ENCODE data around the gene IGF2BP3.

The IGF2BP3 gene

DNA sequence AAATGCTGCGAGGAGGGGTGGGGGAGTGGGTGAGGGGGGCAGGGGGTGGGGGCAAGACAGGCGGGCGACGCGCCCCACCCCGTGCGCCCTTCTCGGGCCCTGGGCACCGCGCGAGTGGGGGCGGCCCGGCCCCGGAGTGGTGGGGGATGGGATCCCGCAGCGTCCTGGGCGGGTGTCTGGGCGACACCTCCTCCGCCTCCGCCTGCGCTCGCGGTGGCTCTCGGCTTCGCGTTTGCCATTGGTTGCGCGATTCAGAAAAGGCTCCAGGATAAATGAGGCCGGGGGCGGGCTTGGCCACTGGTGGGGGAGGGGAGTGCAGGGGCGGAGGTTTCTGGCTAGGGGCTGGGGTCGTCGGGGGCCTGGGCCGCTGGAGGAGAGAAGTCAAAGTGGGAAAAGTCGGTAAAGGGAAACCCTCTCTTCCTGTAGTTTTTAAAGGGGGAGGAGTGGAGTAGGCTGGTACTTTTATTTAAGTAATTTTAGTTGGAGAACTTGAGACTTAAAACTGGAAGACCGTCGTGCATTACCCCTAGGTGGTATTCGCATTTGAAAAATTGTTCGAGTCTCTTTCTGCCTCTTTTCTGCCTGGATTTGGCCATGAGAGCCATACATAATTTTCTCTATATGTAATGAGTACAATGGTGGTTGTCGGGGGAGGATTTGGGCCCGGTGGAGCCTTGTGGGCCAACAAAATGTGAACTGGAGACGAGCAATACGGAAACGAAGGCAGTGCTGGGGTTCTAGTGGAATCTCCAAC, 992 bp upstream of the IGF2BP3 start:
- DNase-seq = peak; percentile 96

- no peak for DNase-seq
Measured at GRCh38 chr7:23469961-23470250, 385 bp downstream of the IGF2BP3 start.

- peak; percentile 74 for DNase-seq
Measured at GRCh38 chr7:23469150-23469960, 936 bp downstream of the IGF2BP3 start.

- peak; percentile 79 for DNase-seq
Measured at GRCh38 chr7:23468526-23469149, 1.7 kb downstream of the IGF2BP3 start.

GRCh38 chr7:23467806-23468525, 2.3 kb downstream of the IGF2BP3 start:
- peak; percentile 75 for DNase-seq

DNA sequence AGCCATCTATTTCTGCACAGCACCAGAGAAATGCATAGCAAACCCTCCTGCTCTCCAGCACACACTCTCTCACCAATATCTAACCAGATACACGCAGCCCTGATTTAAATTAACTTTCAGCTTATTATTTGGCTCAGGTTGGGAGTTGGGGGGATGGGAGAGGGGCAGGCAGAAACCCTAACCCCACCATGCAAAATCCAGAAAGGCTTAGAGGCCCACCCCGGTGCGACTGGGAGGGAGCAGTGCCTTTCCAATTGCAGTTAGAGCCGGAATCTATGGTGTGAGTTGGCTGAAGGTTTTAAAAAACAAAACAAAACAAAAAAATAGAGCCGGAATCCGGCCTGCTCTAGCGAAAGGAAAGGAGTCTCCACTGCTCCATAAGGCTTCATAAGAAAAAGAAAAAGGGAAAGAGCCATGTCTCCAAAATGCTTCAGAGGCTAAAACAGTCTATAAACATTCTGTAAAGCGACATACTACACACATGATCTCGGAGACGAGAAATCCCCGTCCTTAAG, 2.9 kb downstream of the IGF2BP3 start:
- DNase-seq = peak; percentile 72

DNA sequence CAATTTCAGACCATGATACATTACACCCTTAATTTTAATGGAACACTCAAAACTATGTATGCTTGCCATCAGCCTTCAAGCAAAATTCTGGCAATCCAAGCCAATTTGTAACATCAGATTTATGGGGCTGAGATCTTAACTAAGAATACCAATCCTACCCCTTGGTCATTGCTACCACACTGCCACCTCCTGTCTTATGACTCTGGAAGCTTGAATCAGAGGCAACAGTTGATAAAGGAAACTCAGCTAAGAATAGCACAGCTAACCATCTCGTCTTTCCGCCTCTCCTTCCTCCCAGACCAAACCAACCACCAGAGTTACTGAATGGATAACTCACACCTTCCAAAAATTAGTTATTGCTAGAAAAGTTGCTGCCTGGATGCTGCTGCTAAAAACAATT, 7.4 kb downstream of the IGF2BP3 start:
- DNase-seq = no peak

DNA sequence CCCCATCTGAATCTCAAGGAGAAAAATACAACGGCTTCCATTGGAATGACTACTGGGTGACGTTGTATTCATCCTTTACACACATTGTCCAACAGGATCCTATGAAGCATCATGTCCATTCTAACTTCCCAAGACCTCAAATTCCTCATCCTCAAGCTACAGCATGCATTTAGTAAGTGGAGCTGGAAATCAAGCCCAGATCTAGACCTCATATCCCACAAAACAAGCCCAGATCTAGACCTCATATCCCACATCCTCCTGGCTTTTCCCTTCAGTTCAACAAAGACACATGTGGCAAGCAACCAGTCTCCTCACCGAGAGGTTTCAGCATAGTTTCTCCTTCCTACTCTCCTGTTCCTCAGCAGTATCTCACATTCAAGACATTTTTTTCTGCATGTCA, 12.2 kb downstream of the IGF2BP3 start:
- DNase-seq = no peak

DNA sequence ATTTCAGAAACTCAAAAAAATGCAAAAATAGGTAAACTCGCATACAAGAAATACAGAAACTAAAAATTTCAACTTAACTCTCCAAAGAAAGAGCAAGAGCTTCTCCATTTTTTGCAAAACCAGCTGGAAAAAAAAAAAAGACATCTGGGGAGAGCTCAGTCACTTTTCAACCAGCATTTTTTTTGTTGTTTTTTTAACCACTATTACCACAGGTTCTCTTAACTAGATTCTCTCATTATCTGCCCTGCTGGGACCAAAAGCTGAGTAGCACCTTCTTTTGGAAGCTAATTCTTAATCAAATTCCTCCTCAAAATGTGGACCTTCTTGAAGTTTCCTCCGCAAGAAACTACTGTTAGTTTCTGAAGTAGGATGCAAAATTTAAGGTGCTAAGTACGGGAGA, 14.2 kb downstream of the IGF2BP3 start:
- DNase-seq = no peak

DNA sequence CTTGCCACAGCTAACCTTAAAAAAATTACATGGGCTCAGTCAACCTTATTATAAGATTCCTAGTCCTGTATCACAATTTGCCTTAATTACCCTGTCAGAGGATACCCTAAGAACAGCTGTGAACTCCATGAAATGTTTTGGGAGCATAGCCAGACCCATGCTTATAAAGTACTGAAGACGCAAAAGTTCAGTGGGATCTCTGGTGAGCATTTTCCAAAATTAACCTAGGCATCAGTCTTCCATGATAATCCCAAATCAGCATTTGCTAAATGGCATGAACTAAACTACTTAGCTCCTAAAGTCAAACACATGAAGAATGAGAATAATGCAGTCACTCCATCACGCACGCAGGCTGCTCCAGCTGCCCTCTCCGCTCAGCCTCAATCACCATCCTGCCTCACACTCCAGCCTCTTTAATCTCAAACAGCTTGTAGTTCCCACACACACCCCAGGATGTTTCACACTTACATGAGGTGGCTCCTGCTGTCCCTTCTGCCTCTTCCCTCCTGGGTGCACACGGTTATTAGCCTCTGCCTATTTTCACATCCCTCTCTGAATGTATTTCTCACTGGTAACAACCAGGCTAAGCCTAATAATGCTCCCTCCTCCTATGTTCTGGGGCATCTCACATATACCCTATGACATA, 15.3 kb downstream of the IGF2BP3 start:
- DNase-seq = peak; percentile 37

GRCh38 chr7:23450518-23450917, 19.8 kb downstream of the IGF2BP3 start:
- DNase-seq = no peak

DNA sequence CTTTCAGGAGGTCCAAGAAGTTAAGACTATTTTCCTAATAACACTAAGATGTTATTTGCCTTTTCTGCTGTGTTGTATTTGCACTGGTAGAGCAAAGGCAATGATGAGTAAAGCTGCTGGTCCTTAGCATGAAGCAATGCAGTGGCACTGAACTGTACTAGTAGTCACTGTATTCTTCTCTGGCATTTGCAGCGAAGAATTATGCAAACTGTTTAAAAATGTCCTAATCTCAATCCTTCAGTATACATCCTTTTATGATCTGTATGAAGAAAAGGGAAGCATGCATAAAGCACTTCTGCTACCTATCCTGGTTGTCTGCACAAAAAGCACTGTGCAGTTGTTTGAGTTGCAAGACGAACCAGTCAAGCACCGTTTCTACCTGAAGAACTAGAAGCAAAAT, 20.4 kb downstream of the IGF2BP3 start:
- DNase-seq = no peak

GRCh38 chr7:23445326-23445725, 25.0 kb downstream of the IGF2BP3 start:
- no peak for DNase-seq

GRCh38 chr7:23443974-23444373, 26.3 kb downstream of the IGF2BP3 start:
- DNase-seq = no peak

DNA sequence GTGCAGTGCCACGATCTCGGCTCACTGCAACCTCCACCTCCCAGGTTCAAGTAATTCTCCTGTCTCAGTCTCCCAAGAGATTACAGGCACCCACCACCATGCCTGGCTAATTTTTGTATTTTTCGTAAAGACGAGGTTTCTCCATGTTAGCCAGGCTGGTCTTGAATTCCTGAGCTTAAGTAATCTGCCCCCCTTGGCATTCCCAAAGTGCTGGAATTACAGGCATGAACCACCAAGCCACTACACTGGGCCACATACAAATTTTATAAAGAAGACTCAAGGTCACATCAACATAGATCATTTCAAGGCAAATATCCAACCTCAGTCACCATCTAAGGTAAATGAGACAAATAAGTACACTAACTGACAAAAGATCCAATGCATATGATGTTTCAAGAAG, 32.1 kb downstream of the IGF2BP3 start:
- no peak for DNase-seq

GRCh38 chr7:23434147-23434917, 36.0 kb downstream of the IGF2BP3 start:
- DNase-seq = no peak

- DNase-seq = peak; percentile 20
Measured at GRCh38 chr7:23431702-23432199, 38.5 kb downstream of the IGF2BP3 start.

DNA sequence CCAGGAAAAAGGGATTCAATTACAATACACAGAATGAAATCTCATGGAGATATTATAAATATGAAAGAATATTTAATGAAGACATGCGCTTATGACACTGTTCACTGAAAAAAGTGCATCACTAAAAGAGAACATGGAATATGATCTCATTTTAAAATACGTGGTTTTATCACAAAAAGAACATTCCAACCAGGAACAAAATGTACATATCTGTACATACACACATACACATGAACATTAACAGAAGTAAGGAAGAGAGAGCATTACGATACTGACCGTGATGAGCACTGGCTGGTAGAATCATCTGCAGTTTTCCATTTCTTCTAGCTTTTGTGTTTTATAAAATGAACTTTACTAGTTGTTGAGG, 39.4 kb downstream of the IGF2BP3 start:
- DNase-seq = no peak

DNA sequence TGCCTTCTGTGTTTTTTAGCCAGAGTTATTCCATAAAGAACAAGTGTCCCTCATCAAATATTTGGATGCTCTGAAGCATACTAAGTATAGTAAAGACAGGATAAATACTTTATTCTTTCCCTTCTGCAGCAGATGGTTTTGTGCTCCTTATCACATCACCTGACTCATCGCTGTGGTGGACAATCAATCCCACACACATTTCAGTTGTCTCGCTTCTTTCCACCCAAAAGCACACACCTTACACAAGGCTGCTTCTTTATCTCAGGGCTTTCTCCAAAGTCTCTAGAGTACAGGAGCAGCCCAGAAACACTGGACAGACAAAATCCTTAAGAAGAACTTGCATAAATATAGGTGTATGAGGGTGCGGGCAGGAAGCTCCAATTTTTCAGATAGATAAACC, 43.4 kb downstream of the IGF2BP3 start:
- DNase-seq = no peak

DNA sequence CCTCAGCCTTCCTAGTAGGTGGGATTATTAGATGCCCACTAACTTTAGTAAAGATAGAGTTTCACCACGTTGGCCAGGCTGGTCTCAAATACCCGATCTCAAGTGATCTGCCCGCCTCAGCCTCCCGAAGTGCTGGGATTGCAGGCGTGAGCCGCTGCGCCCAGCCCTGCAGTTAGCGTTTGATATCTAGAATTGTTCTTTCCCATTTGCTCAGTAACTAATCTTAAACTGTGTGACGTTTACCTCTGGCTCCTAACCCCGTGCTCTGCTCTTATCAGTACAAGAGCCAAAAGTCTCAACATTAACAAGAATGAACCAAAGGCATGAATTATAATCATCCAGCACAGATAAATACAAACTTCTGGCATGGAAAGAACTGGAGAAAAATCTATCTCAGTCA, 47.4 kb downstream of the IGF2BP3 start:
- no peak for DNase-seq

DNA sequence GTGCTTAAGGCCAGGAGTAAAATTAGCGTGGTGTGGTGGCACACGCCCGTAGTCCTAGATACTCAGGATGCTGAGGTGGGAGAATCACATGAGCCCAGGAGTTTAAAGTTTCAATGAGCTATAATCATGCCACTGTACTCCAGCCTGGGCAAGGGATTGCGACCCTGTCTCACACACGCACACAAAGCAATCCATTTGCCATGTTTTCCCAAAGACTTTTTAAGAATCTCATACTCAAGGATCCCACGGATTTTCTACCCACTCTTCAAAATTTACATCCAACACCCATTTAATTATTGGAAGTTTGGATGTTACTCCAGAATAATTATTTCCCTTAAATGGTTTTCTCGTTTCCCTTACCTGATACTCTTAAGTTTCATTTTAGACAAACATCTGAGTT, 47.9 kb downstream of the IGF2BP3 start:
- no peak for DNase-seq

GRCh38 chr7:23419845-23420244, 50.4 kb downstream of the IGF2BP3 start:
- no peak for DNase-seq
